WTC11 (cell line): ENCODE data around the gene LDLRAD4.

Experiments
- ESRRA ChIP-seq: sonication (generic); formaldehyde crosslinking; IDR thresholded peaks from 2 replicates; pipeline ENCODE4 v1.8.1; 2022; ENCODE audit warnings: mild to moderate bottlenecking, missing genetic modification reagents, borderline replicate concordance
- FOXP1 ChIP-seq: sonication (generic); formaldehyde crosslinking; IDR thresholded peaks from 2 replicates; pipeline ENCODE4 v1.8.0; 2022; ENCODE audit warnings: missing genetic modification reagents, mild to moderate bottlenecking, moderate library complexity, borderline replicate concordance
- JUN ChIP-seq: sonication (generic); formaldehyde crosslinking; IDR thresholded peaks from 2 replicates; pipeline ENCODE4 v1.8.0; 2023; ENCODE audit warnings: mild to moderate bottlenecking, missing genetic modification reagents
- NFE2L1 ChIP-seq: sonication (generic); formaldehyde crosslinking; IDR thresholded peaks from 2 replicates; pipeline ENCODE4 v1.8.1; 2023; ENCODE audit warnings: missing genetic modification reagents
- NR2C2 ChIP-seq: sonication (generic); formaldehyde crosslinking; IDR thresholded peaks from 2 replicates; pipeline ENCODE4 v1.8.0; 2022; ENCODE audit warnings: mild to moderate bottlenecking, missing genetic modification reagents
- SMAD3 ChIP-seq: sonication (generic); formaldehyde crosslinking; IDR thresholded peaks from 2 replicates; pipeline ENCODE4 v1.8.0; 2022; ENCODE audit warnings: missing genetic modification reagents, mild to moderate bottlenecking, borderline replicate concordance
- TCF7 ChIP-seq: sonication (generic); formaldehyde crosslinking; IDR thresholded peaks from 2 replicates; pipeline ENCODE4 v1.8.0; 2022; ENCODE audit warnings: mild to moderate bottlenecking, low read depth, missing genetic modification reagents, moderate library complexity
- TF ChIP-seq, protein P1 (sequence below): sonication (generic); formaldehyde crosslinking; IDR thresholded peaks from 2 replicates; pipeline ENCODE4 v1.8.0; 2022; ENCODE audit warnings: mild to moderate bottlenecking, missing genetic modification reagents
- TF ChIP-seq, protein P2 (sequence below): fragments of 200-600 bp; IDR thresholded peaks from 2 replicates; pipeline ENCODE4 v1.8.0; 2022; ENCODE audit warnings: antibody characterized with exemption
- TF ChIP-seq, protein P3 (sequence below): sonication (generic); formaldehyde crosslinking; IDR thresholded peaks from 2 replicates; pipeline ENCODE4 v1.8.1; 2022; ENCODE audit warnings: mild to moderate bottlenecking, moderate library complexity, missing genetic modification reagents
- TF ChIP-seq, protein P4 (sequence below): sonication (generic); formaldehyde crosslinking; IDR thresholded peaks from 2 replicates; pipeline ENCODE4 v1.8.0; 2022; ENCODE audit warnings: missing genetic modification reagents

DNA sequence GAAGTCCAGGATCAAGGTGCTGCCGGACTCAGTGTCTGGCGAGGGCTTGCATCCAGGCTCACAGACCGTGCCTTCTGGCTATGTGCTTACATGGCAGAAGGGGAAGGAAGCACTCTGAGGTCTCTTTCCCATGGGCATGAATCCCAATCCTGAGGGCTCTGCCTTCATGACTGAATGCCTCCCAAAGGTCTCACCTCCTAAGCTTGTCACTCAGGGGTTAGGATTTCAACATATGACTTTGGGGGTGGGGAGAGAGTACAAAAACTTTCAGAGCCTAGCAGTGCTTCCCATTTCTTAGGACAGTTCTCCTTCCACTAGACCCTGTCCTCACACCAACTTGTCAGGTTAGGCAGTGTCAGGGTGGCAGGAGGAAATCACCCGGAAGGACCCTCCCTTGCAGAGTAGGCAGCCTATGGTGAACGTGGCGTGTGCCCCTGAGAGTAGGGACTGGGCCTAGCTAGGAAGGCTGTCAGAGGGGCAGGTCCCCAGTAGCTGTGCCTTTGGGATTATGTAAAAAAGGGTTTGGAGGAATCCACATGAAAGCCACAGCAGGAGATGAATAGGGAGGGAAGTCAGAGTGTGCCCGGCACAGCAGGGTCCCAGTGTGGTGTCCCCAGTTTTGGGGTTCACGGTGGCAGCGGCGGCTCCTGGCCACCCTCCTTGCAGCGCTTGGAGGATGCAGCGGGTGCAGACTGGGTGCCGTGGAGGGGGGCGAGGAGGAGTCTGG, 233.3 kb downstream of the LDLRAD4 start:
- TF ChIP-seq, protein P1, sequence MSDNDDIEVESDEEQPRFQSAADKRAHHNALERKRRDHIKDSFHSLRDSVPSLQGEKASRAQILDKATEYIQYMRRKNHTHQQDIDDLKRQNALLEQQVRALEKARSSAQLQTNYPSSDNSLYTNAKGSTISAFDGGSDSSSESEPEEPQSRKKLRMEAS (CRISPR knock-in tag), result no peak
- TF ChIP-seq ESRRA (CRISPR knock-in tag) (no peak), NFE2L1 (CRISPR knock-in tag) (no peak), NR2C2 (CRISPR knock-in tag) (no peak), SMAD3 (CRISPR knock-in tag) (no peak), TCF7 (no peak), JUN (CRISPR knock-in tag) (no peak), FOXP1 (CRISPR knock-in tag) (no peak)
- TF ChIP-seq, protein P2, sequence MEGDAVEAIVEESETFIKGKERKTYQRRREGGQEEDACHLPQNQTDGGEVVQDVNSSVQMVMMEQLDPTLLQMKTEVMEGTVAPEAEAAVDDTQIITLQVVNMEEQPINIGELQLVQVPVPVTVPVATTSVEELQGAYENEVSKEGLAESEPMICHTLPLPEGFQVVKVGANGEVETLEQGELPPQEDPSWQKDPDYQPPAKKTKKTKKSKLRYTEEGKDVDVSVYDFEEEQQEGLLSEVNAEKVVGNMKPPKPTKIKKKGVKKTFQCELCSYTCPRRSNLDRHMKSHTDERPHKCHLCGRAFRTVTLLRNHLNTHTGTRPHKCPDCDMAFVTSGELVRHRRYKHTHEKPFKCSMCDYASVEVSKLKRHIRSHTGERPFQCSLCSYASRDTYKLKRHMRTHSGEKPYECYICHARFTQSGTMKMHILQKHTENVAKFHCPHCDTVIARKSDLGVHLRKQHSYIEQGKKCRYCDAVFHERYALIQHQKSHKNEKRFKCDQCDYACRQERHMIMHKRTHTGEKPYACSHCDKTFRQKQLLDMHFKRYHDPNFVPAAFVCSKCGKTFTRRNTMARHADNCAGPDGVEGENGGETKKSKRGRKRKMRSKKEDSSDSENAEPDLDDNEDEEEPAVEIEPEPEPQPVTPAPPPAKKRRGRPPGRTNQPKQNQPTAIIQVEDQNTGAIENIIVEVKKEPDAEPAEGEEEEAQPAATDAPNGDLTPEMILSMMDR, result no peak
- TF ChIP-seq, protein P3, sequence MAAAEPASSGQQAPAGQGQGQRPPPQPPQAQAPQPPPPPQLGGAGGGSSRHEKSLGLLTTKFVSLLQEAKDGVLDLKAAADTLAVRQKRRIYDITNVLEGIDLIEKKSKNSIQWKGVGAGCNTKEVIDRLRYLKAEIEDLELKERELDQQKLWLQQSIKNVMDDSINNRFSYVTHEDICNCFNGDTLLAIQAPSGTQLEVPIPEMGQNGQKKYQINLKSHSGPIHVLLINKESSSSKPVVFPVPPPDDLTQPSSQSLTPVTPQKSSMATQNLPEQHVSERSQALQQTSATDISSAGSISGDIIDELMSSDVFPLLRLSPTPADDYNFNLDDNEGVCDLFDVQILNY (CRISPR knock-in tag), result no peak
- TF ChIP-seq, protein P4, sequence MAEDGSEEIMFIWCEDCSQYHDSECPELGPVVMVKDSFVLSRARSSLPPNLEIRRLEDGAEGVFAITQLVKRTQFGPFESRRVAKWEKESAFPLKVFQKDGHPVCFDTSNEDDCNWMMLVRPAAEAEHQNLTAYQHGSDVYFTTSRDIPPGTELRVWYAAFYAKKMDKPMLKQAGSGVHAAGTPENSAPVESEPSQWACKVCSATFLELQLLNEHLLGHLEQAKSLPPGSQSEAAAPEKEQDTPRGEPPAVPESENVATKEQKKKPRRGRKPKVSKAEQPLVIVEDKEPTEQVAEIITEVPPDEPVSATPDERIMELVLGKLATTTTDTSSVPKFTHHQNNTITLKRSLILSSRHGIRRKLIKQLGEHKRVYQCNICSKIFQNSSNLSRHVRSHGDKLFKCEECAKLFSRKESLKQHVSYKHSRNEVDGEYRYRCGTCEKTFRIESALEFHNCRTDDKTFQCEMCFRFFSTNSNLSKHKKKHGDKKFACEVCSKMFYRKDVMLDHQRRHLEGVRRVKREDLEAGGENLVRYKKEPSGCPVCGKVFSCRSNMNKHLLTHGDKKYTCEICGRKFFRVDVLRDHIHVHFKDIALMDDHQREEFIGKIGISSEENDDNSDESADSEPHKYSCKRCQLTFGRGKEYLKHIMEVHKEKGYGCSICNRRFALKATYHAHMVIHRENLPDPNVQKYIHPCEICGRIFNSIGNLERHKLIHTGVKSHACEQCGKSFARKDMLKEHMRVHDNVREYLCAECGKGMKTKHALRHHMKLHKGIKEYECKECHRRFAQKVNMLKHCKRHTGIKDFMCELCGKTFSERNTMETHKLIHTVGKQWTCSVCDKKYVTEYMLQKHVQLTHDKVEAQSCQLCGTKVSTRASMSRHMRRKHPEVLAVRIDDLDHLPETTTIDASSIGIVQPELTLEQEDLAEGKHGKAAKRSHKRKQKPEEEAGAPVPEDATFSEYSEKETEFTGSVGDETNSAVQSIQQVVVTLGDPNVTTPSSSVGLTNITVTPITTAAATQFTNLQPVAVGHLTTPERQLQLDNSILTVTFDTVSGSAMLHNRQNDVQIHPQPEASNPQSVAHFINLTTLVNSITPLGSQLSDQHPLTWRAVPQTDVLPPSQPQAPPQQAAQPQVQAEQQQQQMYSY (CRISPR knock-in tag), result no peak
